ENCODE results near the gene ACADSB. TPM values are rescaled to one million over a fixed set of nuclear protein-coding genes. Genes with fewer than 3 reads are reported as not detected.

The ACADSB gene
- polyA plus RNA-seq, 1 of the 3 experiments (the other 2 are of a cell fraction) = 5.9 TPM

- H3K9ac ChIP-seq = no peak overlapping the region
- DNase-seq = no peak
- H3K36me3 ChIP-seq (replicated peaks in 1 of 2; ENCODE audit: control insufficient read depth in 1 of 2, insufficient read depth in 2 of 2, low read length in 1 of 2) = no peaks in the 10 kb centered on the region
- H4K20me1 ChIP-seq (ENCODE audit: insufficient read depth) = no peaks in the 10 kb centered on the region
- H3K27ac ChIP-seq (ENCODE audit: low read depth in 2 of 2, low read length in 1 of 2) = no peak overlapping the region
- 23% methylated on average over 5 of the region's 5 CpGs for WGBS (ENCODE audit: low lambda C conversion rate)
- TF ChIP-seq RFX5 (IDR thresholded peaks at IDR 0.05; ENCODE audit: low read length) = no peak
- TF ChIP-seq CTCF (IDR thresholded peaks at IDR 0.05) = no peak
- TF ChIP-seq NRF1 (IDR thresholded peaks at IDR 0.05; ENCODE audit: low read depth, low read length) = no peak
- TF ChIP-seq FOXM1 (IDR thresholded peaks at IDR 0.05; ENCODE audit: low read depth) = no peak
- no peak for TF ChIP-seq FOXJ3 (CRISPR knock-in tag; IDR thresholded peaks at IDR 0.05)
- no peak for TF ChIP-seq CHD2 (IDR thresholded peaks at IDR 0.05; ENCODE audit: low read length, partially characterized antibody)
- TF ChIP-seq, protein P1, sequence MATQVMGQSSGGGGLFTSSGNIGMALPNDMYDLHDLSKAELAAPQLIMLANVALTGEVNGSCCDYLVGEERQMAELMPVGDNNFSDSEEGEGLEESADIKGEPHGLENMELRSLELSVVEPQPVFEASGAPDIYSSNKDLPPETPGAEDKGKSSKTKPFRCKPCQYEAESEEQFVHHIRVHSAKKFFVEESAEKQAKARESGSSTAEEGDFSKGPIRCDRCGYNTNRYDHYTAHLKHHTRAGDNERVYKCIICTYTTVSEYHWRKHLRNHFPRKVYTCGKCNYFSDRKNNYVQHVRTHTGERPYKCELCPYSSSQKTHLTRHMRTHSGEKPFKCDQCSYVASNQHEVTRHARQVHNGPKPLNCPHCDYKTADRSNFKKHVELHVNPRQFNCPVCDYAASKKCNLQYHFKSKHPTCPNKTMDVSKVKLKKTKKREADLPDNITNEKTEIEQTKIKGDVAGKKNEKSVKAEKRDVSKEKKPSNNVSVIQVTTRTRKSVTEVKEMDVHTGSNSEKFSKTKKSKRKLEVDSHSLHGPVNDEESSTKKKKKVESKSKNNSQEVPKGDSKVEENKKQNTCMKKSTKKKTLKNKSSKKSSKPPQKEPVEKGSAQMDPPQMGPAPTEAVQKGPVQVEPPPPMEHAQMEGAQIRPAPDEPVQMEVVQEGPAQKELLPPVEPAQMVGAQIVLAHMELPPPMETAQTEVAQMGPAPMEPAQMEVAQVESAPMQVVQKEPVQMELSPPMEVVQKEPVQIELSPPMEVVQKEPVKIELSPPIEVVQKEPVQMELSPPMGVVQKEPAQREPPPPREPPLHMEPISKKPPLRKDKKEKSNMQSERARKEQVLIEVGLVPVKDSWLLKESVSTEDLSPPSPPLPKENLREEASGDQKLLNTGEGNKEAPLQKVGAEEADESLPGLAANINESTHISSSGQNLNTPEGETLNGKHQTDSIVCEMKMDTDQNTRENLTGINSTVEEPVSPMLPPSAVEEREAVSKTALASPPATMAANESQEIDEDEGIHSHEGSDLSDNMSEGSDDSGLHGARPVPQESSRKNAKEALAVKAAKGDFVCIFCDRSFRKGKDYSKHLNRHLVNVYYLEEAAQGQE (IDR thresholded peaks at IDR 0.05; ENCODE audit: low read depth, low read length) = no peak
- no peak for TF ChIP-seq EP300 (IDR thresholded peaks at IDR 0.05; ENCODE audit: borderline replicate concordance in 1 of 2, low read depth in 1 of 2, low read length in 1 of 2)
- no peak for TF ChIP-seq FOSL2 (IDR thresholded peaks at IDR 0.05; ENCODE audit: borderline replicate concordance, low read depth)
- no peak overlapping the region for H3K4me3 ChIP-seq (ENCODE audit: low read depth in 2 of 2, low read length in 1 of 2)
- no peaks in the 10 kb centered on the region for H3K9me3 ChIP-seq
- ChIA-PET CTCF (no interaction called here), POLR2A (no interaction called here)
- H3K4me1 ChIP-seq (ENCODE audit: control insufficient read depth in 1 of 2, insufficient read depth in 2 of 2, low read depth in 1 of 2, low read length in 1 of 2) = no peaks in the 10 kb centered on the region
- H3K79me2 ChIP-seq (ENCODE audit: insufficient read depth) = no peaks in the 10 kb centered on the region
- no peaks in the 10 kb centered on the region for H3F3A ChIP-seq (replicated peaks; ENCODE audit: insufficient read depth)
- H3K9me2 ChIP-seq = no peaks in the 10 kb centered on the region
- H2AFZ ChIP-seq (ENCODE audit: low read depth) = no peak overlapping the region
- H3K27me3 ChIP-seq (ENCODE audit: insufficient read depth) = no peaks in the 10 kb centered on the region
- H3K4me2 ChIP-seq = no peak overlapping the region
Measured at GRCh38 chr10:123096452-123096851, 87.6 kb downstream of the ACADSB start.

GRCh38 chr10:123097039-123097438, 88.2 kb downstream of the ACADSB start:
- no peaks in the 10 kb centered on the region for H3K36me3 ChIP-seq (replicated peaks in 1 of 2; ENCODE audit: control insufficient read depth in 1 of 2, insufficient read depth in 2 of 2, low read length in 1 of 2)
- H2AFZ ChIP-seq (ENCODE audit: low read depth) = no peak overlapping the region
- no peak overlapping the region for H3K27ac ChIP-seq (ENCODE audit: low read depth in 2 of 2, low read length in 1 of 2)
- ChIA-PET POLR2A (no interaction called here), CTCF (no interaction called here)
- no peaks in the 10 kb centered on the region for H4K20me1 ChIP-seq (ENCODE audit: insufficient read depth)
- no peak overlapping the region for H3K4me3 ChIP-seq (ENCODE audit: low read depth in 2 of 2, low read length in 1 of 2)
- no peaks in the 10 kb centered on the region for H3K27me3 ChIP-seq (ENCODE audit: insufficient read depth)
- TF ChIP-seq RAD21 (IDR thresholded peaks at IDR 0.05; ENCODE audit: low read length) = no peak
- H3K4me2 ChIP-seq = no peak overlapping the region
- no peaks in the 10 kb centered on the region for H3K4me1 ChIP-seq (ENCODE audit: control insufficient read depth in 1 of 2, insufficient read depth in 2 of 2, low read depth in 1 of 2, low read length in 1 of 2)
- H3K9me3 ChIP-seq = no peaks in the 10 kb centered on the region
- 20% methylated on average over 5 of the region's 7 CpGs for WGBS (ENCODE audit: low lambda C conversion rate)
- no peaks in the 10 kb centered on the region for H3K9me2 ChIP-seq
- H3K9ac ChIP-seq = no peak overlapping the region
- DNase-seq = no peak
- no peaks in the 10 kb centered on the region for H3F3A ChIP-seq (replicated peaks; ENCODE audit: insufficient read depth)
- H3K79me2 ChIP-seq (ENCODE audit: insufficient read depth) = no peaks in the 10 kb centered on the region

Data from SK-N-SH (cell line).